Right lung (tissue), 5 donors: ENCODE measurements around the gene STXBP6. TPM values are rescaled to one million over a fixed set of nuclear protein-coding genes. Genes with fewer than 3 reads are reported as not detected.
A peak's percentile ranks its signal among the peaks of the same experiment; 100 is the strongest.
"Not testable (repeated sequence)": the region's sequence is repeated elsewhere in the genome, so short reads cannot be mapped to it uniquely, and the experiment has no call there.

Experiments used
- DNase-seq, 2 donors: peaks; one replicate each; pipeline ENCODE4 v3.0.0-alpha.2; 2013
- polyA plus RNA-seq, 5 donors: library from polyadenylated mRNA; unstranded; fragments of 120-200 nt; gene quantifications; one replicate each; pipeline versions ENCODE4 v1.2.1 to v1.2.3, GENCODE V29; 2013; ENCODE audit warnings: inconsistent platforms in 1 of 5, low replicate concordance in 1 of 5; ENCODE audit not compliant: insufficient read length in 5 of 5, insufficient read depth in 1 of 5

The STXBP6 gene
- polyA plus RNA-seq, 5 donors, result 39.1 to 61.9 (median 50.3) TPM

DNA sequence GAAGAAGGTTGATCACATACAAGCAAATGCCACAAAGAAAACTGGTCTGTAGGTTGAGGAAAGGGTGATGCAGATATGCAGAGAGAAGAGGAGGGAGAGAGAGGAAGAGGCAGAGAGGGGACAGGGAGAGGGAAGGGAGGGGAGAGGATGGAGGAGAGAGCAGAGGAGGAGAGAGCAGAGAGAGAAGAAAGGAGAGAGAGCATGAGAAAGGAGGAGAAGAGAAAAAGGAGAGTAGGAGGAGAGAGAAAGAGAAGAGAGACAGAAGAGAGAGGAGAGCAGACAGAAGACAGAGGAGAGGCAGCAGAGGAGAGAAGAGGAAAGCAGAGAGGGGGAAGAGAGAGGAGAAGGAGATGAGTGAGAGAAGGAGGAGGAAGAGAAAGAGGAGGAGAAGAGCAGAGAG, 59.2 kb downstream of the STXBP6 start:
- DNase-seq, result no peak

GRCh38 chr14:24990050-24990449, 59.9 kb downstream of the STXBP6 start:
- DNase-seq, result no peak

- DNase-seq, result no peak
Observed at GRCh38 chr14:24988760-24989159, 61.2 kb downstream of the STXBP6 start.

DNA sequence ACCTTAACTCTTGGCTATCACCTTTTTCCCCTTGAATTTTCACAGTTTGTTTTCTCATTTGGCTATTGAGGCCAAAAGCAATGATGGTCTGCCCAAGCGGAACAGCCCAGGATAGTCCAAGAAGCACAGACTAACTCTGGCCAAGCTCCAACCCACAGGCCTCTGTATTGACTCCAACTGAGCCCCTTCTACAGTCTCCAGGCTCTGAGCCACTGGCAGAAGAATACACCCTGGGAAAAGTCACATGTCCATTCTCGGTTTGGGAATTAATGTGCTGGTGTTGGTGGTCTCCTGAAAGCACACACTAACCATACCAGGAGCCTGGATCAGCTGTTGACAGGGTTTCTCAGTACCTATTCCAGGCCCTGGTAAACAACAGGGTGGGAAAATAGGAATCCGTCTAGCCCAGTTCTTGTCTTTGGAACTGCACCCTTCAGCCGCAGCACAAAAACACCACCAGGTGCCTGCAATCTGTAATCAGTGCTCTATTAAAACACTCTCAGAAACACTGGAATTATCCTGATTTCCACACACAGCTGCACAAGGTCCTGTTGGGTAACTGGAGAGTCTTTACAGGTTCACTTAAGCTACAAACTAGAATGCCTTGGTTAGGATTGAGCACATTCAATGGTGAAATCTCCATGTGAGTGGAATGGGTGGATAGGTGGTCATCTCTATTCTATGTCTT, 63.6 kb downstream of the STXBP6 start:
- no peak for DNase-seq

GRCh38 chr14:24984846-24985589, 64.9 kb downstream of the STXBP6 start:
- no peak for DNase-seq

GRCh38 chr14:24982472-24983155, 67.3 kb downstream of the STXBP6 start:
- peak in 1 of 2 donors; percentile 24 for DNase-seq

DNA sequence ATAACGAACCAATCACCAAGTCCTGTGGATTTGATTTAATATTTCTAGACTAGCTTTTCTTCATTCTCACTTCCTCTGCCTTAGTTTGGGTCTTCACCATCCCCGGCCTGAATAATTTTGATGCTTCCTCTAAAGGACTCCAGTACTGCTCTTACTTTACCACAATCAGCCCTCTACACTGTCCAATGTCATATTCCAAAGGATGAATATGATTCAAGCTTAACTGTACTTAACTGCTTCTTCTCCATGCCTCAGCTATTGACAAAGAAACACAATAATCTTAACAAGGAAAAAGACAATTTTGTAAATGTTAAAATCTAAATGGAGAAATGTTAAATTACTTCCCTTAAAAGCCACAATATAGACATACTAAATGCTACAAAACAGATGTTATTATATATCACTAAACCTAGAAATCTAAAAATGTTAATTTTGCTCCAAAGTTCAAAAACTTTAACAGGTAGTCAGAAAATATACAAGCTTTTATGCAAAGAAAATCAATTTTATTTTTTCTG, 70.2 kb downstream of the STXBP6 start:
- no peak for DNase-seq

- no peak for DNase-seq
Observed at GRCh38 chr14:24978862-24979724, 70.9 kb downstream of the STXBP6 start.

GRCh38 chr14:24976602-24977001, 73.3 kb downstream of the STXBP6 start:
- no peak for DNase-seq

DNA sequence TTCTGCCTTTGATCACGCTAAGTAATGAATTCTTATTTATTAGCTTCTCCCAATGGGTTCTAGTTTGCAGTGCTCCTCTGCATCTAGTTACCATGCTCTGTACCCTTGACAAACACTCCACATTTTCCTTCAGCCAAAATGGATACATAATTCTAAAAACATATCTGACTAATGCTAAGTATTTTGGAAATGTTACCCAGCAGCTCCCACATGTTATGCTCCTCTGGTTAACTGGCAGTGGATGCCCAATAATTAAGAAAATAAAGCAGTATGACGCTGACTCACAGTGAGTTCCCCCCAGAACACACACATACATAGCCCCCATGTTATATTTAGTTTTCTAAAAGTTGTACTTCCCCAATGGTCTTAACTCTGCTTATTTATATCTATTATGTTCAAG, 74.6 kb downstream of the STXBP6 start:
- DNase-seq, result no peak

DNA sequence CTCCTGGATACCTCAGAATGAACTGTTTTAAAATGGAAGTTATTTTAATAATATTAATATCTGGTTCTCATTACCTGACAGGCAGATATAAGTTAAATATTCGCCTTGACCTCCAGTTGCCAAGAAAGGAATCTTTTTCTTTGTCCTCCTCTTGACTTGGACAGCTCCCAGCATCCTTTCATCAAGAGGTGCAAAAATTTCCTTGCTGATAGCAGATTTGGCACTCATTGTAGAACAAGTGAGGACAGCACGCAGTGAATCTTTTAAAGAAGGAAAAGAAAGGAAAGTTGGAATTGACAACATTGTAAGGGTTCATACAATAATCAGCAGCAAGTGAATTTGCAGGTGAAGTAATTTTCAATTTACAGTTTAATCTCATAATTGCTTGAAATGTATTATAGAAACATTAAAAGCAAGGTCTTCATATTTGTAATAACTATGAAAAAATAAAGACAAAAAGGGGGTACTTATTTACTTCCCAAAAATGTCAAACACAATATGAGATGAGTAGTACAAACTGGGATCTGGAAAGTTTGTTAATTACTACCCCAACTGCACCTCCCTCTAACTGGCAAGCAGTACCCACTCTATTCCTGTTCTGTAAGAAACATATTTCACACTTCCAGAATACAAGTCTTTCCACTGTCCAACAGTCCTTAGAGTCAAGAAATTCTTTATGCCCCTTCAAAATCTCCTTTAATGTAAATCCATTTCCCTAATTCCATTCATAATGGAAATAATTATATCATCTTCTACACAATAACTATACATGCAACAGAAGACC, 75.2 kb downstream of the STXBP6 start:
- DNase-seq, result no peak

- no peak for DNase-seq
Observed at GRCh38 chr14:24972844-24973243, 77.1 kb downstream of the STXBP6 start.

- DNase-seq, result no peak
Observed at GRCh38 chr14:24971255-24971654, 78.7 kb downstream of the STXBP6 start.

- no peak for DNase-seq
Observed at GRCh38 chr14:24966579-24966964, 83.4 kb downstream of the STXBP6 start.

DNA sequence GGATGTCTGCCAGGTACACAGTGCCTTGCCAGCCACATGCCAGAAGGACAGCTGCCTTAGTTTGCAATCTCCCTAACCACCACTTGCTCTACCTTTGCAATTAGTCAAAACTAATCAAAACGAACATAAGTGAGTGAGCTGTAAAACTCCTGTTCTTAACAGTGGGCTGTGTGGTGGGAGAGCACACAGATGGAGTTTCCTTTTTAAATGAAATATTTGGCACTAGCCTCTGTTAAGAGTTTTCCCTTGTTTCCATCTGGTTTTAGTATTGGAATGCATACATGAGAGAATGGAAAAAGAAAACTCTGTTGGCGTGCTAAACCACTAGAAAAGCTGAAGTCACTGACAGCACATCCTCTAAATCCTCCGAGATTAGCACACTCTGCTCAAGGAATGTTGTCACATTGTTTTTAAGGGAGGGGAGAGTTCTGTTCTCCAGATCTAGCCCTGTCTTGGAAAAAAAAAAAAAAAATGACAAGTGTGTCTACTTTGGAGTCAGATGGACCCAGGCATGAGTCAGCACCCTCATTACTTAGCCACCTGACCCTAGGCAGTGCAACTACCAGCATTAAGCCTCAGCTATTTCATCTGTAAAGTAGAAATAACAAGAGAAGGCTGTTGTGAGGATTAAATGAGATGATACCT, 83.9 kb downstream of the STXBP6 start:
- DNase-seq, result peak; percentile 27 to 49

DNA sequence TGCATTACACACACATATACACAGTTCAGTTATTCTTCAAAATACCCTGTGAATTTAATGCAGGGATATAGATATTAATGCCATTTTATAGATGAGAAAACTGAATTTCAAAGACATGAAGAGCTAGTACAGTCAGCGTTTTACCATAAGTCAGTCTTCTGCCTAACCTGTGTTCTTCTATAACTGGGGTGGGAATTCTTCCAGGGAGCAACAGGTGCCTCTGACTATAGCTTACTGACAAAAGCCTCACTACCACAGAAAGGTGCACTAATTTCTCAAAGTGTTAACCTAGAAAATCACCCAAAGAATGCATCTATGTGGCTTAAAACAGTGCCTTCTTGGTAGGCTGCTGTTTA, 84.4 kb downstream of the STXBP6 start:
- no peak for DNase-seq

- DNase-seq, result no peak
Observed at GRCh38 chr14:24964591-24964990, 85.4 kb downstream of the STXBP6 start.

DNA sequence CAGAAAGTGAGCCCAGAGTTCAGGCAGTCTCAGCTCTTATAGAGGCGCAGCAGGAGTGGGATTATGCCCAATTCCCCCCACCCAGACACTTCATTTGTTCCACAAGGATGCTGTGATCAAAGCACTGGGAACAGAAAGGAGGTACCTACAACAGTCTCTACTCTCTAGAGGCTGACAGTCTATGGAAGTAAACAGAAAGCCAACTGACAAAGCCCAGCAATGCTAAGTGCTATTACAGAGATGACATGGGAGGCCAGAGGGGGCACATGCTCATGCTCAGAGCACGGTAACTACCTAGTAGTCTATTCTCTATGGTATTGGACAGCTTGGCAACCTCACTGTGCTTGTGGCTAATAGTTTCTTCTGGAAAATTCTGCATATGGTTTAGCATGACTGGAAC, 85.9 kb downstream of the STXBP6 start:
- no peak for DNase-seq

GRCh38 chr14:24962118-24962517, 87.8 kb downstream of the STXBP6 start:
- DNase-seq, result not testable (repeated sequence)

DNA sequence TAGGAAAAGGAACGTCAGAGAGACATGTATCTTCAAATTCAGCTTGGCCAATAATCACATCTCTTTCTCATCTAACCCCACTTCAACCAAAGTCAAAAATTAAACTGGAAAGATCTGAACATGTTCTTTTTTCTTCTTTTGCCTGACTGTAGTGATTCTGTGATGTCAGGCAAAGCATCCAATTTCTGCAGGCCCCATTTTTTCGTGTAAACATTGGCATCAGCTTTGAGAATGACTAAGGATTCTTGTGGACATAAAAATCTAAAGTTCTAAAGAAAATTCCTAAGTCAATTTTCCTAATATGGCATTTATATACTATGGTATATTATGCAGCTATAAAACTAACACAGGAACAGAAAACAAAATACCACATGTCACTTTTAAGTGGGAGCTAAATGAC, 89.1 kb downstream of the STXBP6 start:
- no peak for DNase-seq
